HG02610 (cell line): ENCODE measurements around the gene CNIH1.
"Not testable (repeated sequence)": the region's sequence is repeated elsewhere in the genome, so short reads cannot be mapped to it uniquely, and the experiment has no call there.

Experiments
- ATAC-seq: cut with Tn5 transposase; IDR thresholded peaks from one replicate; pipeline ENCODE4 v1.9.1; 2021; ENCODE audit warnings: mild to moderate bottlenecking, moderate library complexity; ENCODE audit not compliant: unreplicated experiment

CNIH1 gene

DNA sequence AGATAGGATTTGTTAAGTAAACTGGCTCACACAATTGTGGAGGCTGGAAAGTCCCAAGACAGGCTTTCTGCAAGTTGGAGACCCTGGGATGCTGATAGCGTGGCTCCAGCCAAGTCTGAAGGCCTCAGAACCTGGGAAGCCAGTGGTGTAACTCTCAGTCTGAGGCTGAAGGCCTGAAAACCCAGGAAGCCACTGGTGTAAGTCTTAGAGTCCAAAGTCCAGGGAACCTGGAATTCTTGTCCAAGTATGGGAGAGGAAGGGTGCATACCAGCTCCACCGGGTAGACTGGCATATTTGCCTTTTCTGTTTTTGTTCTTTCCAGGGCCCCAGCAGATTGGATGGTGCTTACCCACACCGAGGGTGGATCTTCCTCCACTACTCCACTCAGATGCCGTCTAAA is 29.5 kb upstream of the CNIH1 start:
- ATAC-seq, result no peak

DNA sequence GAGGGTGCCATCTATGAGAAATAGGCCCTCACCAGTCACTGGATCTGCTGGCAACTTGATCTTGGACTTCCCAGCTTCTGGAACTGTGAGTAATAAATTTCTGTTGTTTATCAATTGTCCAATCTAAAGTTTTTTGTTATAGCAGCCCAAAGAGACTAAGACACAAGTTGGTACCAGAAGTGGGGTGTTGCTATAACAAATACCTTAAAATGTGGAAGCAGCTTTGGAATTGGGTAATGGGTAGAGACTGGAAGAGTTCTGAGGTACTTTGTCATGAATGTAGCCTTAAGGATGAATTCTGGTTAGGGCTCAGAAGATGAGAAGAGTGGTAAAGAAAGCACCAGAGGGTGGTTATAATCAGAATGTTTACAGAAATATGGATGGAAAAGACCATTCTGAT is 26.1 kb upstream of the CNIH1 start:
- ATAC-seq, result no peak

DNA sequence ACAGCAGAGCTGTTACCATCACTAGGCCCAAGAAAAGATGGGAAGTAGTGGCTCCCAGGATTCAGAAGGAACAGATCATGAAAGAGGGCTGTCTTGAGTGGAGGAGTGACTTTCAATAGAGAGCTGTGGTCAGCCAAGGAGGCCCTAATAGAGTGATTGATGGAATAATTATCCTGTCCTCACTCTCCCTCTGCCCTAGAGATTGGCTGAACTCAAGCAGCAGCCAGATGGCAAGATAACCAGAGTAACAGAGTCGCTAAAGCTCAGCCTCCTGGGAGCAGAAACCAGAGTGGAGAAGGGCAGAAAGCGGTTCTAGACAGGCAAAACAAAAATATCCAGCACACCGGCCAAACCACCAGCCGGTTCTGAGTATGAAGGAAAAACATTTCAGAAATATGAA is 24.5 kb upstream of the CNIH1 start:
- no peak for ATAC-seq

DNA sequence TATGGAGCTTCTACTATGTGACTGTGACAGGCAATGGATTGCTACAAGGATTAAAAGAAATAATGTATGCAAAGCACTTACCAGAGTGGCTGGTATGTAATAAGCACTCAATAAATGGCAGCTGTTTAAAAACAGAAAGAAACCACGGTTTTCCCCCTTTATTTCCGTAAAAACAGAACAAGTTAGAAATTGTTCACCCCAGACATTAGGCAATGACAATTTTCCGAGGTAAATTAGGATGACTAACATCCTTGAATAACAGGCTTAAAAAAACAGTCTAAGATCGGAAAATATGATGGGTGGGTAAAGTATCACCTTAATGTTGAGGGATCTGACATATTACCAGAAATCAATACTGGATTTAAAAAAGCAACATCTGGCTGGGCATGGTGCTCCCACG is 20.9 kb upstream of the CNIH1 start:
- ATAC-seq, result no peak

DNA sequence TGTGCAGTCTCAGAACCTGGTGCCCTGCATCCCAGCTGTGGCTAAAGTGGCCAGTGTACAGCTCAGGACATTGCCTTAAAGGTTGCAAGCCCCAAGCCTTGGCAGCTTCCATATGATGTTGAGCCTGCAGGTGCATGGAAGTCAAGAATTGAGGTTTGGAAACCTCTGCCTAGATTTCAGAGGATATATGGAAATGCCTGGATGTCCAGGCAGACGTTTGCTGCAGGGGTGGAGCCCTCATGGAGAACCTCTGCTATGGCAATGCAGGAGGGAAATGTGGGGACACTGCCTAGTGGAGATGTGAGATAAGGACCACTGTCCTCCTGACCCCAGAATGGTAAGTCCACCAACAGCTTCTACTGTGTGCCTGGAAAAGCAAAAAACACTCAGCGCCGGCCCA is 17.9 kb upstream of the CNIH1 start:
- no peak for ATAC-seq

DNA sequence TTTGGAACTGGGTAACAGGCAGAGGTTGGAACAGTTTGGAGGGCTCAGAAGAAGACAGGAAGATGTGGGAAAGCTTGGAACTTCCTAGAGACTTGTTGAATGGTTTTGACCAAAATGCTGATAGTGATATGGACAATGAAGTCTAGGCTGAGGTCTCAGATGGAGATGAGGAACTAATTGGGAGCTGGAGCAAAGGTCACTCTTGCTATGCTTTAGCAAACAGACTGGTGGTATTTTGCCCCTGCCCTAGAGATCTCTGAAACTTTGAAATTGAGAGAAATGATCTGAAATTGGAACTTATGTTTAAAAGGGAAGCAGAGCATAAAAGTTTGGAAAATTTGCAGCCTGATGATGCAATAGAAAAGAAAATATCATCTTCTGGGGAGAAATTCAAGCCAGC is 17.4 kb upstream of the CNIH1 start:
- not testable (repeated sequence) for ATAC-seq

DNA sequence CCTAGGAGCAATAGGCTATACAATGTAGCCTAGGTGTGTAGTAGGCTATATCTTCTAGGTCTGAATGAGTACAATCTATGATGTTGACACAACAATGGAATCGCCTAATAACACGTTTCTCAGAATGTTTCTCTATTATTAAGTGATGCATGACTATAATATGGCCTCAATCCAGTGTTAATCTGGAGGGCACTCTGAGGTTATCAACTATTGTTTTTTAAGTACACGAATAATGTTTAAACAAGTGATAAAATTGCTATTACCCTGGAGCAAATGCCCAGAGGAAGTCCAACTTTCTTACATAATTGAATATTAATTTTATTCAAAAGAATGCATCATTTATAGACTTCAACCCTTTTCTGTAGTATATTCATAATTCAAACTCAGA is 16.4 kb upstream of the CNIH1 start:
- no peak for ATAC-seq

DNA sequence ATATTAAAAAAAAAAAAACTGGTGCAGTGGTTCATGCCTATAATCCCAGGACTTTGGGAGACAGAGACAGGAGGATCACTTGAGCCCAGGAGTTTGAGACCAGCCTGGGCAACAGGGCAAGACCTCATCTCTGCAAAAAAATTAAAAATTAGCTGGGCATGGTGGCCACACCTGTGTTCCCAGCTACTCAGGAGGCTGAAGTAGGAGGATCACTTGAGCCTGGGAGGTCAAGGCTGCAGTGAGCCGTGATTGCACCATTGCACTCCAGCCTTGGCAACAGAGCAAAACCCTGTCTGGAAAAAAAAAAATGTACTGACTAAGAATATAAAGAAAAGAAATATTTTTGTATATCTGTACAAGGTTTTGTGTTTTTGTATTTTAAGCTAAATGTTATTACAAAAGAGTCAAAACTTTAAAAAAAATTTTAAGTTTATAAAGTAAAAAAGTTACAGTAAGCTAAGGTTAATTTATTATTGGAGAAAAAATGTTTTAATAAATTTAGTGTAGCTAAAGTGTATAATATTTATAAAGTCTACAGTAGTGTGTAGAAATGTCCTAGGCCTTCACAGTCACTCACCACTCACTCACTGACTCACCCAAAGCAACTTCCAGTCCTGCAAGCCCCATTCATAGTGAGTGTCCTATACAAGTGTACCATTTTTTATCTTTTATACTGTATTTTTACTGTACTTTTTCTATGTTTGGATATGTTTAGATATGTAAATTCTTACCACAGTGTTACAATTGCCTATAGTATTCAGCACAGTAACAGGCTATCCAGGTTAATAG is 15.8 kb upstream of the CNIH1 start:
- ATAC-seq, result not testable (repeated sequence)

DNA sequence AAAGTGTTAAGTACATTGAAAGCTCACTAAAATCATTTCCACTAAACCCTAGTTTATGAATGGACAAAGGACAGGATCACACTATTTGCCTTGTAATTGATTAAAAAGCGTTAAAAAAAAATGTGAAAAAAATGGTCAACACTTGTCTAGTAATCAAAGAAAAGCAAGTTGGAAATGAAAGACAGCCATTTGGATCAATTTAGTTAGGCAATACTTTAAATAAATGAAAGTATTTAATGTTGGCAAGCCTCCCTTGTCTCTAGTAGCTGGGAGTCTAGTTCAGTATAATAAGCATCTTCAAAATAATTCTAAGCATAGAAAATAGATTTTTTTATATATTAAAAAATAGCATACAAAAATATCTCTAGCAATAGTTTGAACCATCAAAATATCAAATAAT is 14.2 kb upstream of the CNIH1 start:
- ATAC-seq, result no peak

DNA sequence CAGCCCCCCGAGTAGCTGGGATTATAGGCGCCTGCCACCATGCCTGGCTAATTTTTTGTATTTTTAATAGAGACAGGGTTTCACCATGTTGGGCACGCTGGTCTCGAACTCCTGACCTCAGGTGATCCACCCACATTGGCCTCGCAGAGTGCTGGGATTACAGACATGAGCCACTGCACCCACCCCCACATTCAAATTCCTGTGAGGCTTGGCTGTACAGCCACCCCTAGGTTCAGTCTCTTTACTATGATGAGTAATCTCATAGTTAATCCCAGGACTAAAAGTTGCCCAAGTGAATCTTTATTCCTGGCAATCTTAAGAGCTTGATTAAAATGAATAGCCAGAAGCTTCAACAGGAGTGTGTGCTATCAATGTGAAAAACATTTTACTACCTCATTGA is 12.8 kb upstream of the CNIH1 start:
- not testable (repeated sequence) for ATAC-seq

DNA sequence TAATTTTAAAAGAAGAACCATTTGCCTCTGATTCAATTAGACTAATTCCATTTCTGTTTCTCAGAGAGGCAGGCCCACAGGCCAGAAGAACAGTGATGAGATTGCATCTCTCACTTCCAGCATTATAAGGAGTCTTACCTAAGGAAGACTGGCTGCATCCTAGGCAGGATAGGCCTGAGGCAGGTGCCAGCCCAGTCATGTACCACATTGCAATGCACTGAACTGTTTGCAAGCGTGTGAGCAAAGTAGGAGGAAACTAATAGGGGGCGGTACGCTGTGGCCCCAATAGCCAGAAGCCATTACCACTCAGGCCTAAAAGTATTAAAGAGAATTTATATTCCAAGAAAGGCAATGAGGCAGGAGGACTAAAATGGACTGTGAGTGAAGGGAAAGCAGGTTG is 12.1 kb upstream of the CNIH1 start:
- no peak for ATAC-seq

DNA sequence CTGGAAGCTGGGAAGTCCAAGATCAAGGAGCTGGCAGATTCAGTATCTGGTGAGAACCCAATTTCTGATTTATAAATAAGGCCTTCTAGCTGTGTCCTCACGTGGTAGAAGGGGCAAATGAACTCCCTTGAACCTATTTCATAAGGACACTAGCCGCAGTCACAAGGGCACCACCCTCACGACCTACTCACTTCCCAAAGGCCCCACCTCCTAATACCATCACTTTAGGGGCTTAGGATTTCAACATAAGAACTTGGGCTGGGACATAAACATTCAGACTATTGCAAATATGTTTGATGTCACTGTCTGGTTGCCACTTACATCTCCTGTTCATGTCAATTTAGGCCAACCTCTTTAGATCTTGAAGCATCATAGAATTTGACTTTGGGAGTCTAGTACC is 10.8 kb upstream of the CNIH1 start:
- no peak for ATAC-seq

DNA sequence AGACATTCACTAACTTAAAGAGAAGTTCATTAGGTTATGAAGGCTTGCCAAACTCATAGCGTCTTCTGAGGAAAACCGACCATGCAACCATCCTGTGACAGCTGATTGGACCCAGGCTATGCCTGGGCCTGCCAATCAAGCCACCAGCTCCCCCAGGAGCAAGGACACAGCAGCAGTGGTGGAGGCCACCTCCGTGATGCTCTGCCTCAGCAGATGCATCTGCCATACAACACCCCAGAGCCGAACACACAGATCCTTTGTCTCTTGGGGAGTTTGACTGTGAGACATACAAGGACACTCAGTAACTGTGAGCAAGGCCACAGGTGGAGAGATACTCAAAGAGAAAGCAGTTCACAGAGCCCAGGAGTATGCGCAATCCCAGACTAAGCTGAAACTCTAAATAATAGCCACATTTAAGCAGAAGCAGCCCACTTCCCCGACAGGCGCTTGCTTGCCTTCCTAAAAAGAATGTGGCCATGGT is 10.0 kb upstream of the CNIH1 start:
- no peak for ATAC-seq

DNA sequence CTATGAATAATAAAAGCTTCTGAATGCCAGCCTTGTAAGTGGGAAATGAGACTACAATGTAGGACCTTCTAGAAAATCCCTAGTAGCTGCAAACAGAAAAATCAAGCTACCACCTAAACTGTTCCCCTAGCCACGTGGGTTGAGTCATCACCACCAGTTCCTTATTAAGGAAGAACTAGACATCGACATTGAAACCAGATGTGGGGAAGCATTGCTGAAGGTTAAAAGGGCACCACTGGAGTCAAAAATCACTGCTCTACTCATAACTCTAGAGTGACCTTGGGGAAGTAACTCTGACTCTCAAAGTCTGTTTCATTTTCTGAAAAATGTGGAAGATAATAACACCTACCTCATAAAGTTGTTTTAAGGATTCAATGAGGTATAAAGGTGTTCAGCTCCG is 9.4 kb upstream of the CNIH1 start:
- peak; percentile 74 for ATAC-seq

DNA sequence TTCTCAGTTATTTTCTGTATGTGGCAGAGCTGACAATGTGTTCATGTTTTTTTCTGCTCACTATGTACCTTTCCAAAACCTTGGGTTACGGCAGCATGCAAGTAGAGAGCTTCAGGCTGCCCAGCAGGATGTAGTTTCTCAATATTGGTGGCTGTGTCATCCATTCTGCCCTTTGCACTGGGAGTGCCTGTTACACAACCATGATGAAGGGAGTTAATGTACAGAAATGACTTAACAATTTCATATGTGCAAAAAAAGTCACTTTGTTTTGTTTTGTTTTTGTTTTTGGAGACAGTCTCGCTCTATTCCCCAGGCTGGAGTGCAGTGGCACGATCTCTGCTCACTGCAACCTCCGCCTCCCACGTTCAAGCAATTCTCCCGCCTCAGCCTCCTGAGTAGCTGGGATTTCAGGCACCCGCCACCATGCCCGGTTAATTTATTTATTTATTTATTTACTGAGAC is 6.1 kb upstream of the CNIH1 start:
- ATAC-seq, result no peak

DNA sequence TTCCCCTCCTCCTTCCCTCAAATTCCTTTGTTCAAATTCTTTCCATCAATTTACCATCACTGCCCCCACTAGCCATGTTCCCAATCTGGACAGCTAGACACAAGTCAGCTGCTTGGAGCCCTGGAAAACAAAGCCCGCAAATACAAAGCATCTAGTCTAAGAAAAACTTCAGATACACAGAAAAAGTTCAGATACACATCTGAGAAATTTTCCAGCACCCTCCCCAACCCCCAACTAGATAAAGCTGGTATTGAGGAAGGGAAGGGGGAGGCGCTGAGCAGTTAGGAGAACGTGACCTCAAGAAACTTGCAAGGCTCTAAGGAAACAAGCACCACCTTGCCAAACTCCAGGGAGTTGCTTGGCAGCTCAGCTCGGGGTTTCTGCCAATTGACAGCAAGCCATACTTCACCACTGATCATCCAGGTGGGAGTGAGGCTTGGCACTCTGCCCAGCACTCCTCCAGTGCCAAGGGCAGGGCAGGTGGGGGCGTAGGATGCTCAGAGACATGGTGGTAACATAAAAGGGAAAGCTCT is 5.1 kb upstream of the CNIH1 start:
- no peak for ATAC-seq

DNA sequence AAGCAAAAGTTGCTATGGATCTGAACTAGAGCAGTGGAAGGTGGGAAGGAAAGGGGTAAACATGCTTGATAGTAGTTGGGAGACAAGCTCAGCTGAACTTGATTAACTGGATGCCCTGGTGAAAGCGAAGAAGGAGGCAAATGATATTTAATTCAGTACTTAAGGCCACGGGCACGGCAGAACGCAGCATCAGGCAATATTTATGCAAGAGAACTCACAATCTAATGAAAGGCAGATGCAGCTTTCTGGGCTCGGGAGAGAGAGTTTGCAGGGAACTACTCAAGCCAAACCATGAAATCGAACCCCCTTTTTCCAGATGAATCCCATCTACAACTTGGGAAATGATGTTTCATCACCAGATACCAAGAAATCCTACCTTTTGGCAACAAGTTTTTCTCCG is 3.5 kb upstream of the CNIH1 start:
- no peak for ATAC-seq

DNA sequence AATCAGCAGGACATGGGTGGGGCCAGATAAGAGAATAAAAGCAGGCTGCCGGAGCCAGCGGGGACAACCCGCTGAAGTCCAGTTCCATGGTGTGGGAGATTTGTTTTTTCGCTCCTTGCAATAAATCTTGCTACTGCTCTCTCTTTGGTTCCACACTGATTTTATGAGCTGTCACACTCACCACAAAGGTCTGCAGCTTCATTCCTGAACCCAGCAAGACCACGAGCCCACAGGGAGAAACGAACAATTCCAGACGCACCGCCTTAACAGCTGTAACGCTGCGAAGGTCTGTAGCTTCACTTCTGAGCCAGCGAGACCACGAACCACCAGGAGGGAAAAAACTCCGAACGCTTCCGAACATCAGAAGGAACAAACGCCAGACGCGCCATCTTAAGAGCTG is 2.8 kb upstream of the CNIH1 start:
- no peak for ATAC-seq

DNA sequence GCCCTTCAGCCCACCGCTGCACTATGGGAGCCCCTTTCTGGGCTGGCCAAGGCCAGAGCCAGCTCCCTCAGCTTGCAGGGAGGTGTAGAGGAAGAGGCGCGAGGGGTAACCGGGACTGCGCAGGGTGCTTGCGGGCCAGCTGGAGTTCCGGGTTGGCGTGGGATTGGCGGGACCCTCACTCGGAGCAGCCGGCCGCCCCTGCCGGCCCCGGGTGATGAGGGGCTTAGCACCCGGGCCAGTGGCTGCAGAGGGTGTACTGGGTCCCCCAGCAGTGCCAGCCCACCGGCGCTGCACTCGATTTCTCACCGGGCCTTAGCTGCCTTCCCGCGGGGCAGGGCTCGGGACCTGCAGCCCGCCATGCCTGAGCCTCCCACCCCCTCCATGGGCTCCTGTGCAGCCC is 1.8 kb upstream of the CNIH1 start:
- not testable (repeated sequence) for ATAC-seq

DNA sequence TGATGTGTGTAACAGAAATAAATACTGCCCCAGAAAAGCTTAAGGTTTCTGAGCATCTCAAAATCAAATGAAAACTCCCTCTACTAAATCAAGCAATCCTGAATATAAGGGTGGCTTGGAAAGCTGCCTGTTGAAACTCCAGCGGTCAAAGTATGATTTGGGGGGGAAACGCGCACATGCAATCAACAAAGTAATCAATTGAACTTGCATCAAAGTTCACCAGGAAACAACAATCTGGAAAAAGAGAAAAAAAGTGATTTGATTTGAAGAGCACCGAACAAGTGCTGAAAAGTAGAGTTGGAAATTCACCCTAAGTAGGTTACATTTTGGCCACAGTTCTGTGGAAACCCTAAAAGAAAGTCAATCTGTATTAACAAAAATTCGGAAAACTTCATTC is 700 bp downstream of the CNIH1 start:
- ATAC-seq, result no peak

DNA sequence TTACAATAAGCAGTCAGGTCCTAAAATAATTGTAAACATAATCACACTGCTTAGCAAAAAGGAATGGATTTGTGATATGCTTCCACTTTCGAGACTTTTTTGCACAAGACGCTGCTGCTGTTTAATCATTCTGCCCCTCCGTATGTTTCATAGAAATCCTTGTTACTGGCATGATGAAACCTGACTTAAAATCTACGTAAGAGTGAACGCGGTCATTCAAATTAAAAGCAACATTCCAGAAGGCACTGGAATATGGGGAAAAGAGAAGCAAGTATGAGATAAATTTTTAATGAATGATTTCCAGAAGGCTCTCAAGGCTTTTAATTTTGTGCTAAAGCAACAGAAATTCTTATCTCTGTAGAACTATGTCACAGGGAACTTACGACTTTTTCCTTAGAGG is 1.1 kb downstream of the CNIH1 start:
- ATAC-seq, result no peak

DNA sequence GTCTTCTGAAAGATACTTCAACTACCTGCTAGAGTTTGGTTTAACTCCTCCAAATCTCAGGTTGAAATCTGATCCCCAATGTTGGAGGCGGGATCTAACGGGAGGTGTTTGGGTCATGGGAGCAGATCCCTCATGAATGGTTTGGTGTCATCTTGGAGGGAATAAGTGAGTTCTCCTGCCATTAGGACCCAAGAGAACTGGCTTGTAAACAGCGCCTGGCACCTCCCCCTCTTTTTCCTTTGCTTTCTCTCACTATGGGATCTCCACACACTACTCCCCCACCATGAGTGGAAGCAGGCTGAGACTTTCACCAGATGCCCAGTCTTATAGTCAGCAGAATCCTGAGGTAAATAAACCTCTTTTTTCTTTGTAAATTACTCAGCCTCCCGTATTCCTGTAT is 2.5 kb downstream of the CNIH1 start:
- ATAC-seq, result no peak

DNA sequence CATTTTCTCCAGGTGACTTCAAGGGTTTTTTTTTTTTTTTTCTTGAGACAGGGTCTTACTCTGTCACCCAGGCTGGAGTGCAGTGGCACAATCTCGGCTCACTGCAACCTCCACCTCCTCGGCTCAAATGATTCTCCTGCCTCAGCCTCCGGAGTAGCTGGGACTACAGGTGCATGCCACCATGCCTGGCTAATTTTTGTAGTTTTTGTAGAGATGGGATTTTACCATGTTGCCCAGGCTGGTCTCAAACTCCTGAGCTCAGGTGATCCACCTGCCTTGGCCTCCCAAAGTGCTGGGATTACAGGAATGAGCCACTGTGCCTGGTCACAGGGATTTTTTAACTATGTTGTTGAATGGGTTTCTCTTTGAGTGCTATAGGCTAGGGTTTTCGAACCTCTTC is 3.2 kb downstream of the CNIH1 start:
- not testable (repeated sequence) for ATAC-seq
